Upper lobe of right lung (tissue), 1 donor: Measurements from ENCODE around the gene LDLRAD3. TPM values are rescaled to one million over a fixed set of nuclear protein-coding genes. Genes with fewer than 3 reads are reported as not detected.

ENCODE experiments used
- ATAC-seq: fragments of 200-7000 bp; cut with Tn5 transposase; one replicate; pipeline ENCODE4 v1.9.1; 2020; ENCODE audit warnings: mild to moderate bottlenecking, moderate library complexity
- DNase-seq: peaks from one replicate; pipeline ENCODE4 v3.0.0-alpha.2; 2020
- H3K27ac ChIP-seq: fragments of 200-600 bp; one replicate; pipeline ENCODE4 v1.8.0; 2022
- H3K27me3 ChIP-seq: fragments of 200-600 bp; one replicate; pipeline ENCODE4 v1.8.0; 2022; ENCODE audit warnings: mild to moderate bottlenecking
- H3K36me3 ChIP-seq: fragments of 200-600 bp; one replicate; pipeline ENCODE4 v1.8.0; 2022
- H3K4me1 ChIP-seq: fragments of 200-600 bp; one replicate; pipeline ENCODE4 v1.8.0; 2022
- H3K4me3 ChIP-seq: fragments of 200-600 bp; one replicate; pipeline ENCODE4 v1.8.0; 2022; ENCODE audit warnings: mild to moderate bottlenecking
- H3K9me3 ChIP-seq: fragments of 200-600 bp; one replicate; pipeline ENCODE4 v1.8.0; 2022
- CTCF ChIP-seq: fragments of 200-600 bp; IDR thresholded peaks from one replicate; pipeline ENCODE4 v1.8.0; 2022; ENCODE audit warnings: antibody characterized with exemption
- intact Hi-C: fragments of 100-400 bp; cut with DNase I; formaldehyde crosslinking; loops from one replicate; pipeline ENCODE4 v1.11.0; 2022
- total RNA-seq: library from RNA; stranded (reverse); fragmentation: NEBNext Ultra II Directional; extraction: Animal tissue kit (Norgen Biotek cat#: 25700); gene quantifications from one replicate; pipeline ENCODE4 v1.2.1, GENCODE V29; 2021
- donor health status: DM: no; HTN: yes; CAD: no; lungs with severe emphysema.

The LDLRAD3 gene
- total RNA-seq, 1 donor from 2014 or later: 7.9 TPM

GRCh38 chr11:36135076-36135475 is 191.2 kb downstream of the LDLRAD3 start:
- no peaks in the 10 kb centered on the region for H3K27me3 ChIP-seq
- no peak overlapping the region for H3K4me3 ChIP-seq
- no peaks in the 10 kb centered on the region for H3K9me3 ChIP-seq
- no peak overlapping the region for H3K27ac ChIP-seq
- intact Hi-C loops: no loop called here
- H3K36me3 ChIP-seq: no peaks in the 10 kb centered on the region
- no peak for DNase-seq
- H3K4me1 ChIP-seq: no peaks in the 10 kb centered on the region
- no peak for TF ChIP-seq CTCF
- ATAC-seq: no peak

GRCh38 chr11:36139767-36140166 is 195.9 kb downstream of the LDLRAD3 start:
- no peak overlapping the region for H3K27ac ChIP-seq
- H3K4me3 ChIP-seq: no peak overlapping the region
- DNase-seq: no peak
- no peaks in the 10 kb centered on the region for H3K9me3 ChIP-seq
- H3K4me1 ChIP-seq: no peaks in the 10 kb centered on the region
- intact Hi-C loops: no loop called here
- H3K36me3 ChIP-seq: no peaks in the 10 kb centered on the region
- ATAC-seq: no peak
- no peak for TF ChIP-seq CTCF
- no peaks in the 10 kb centered on the region for H3K27me3 ChIP-seq

- DNase-seq (no peak), ATAC-seq (no peak)
- no peak for TF ChIP-seq CTCF
- no peak overlapping the region for H3K4me3 ChIP-seq
- no peaks in the 10 kb centered on the region for H3K9me3 ChIP-seq
- H3K27me3 ChIP-seq: no peaks in the 10 kb centered on the region
- no peaks in the 10 kb centered on the region for H3K36me3 ChIP-seq
- H3K27ac ChIP-seq: no peak overlapping the region
- intact Hi-C loops: no loop called here
- no peaks in the 10 kb centered on the region for H3K4me1 ChIP-seq
These were observed 197.5 kb downstream of the LDLRAD3 start for GRCh38 chr11:36141196-36141953.

GRCh38 chr11:36141956-36142355 is 198.1 kb downstream of the LDLRAD3 start:
- Histone ChIP-seq H3K27me3 (no peaks in the 10 kb centered on the region), H3K4me3 (no peak overlapping the region), H3K4me1 (no peaks in the 10 kb centered on the region), H3K27ac (no peak overlapping the region), H3K36me3 (no peaks in the 10 kb centered on the region), H3K9me3 (no peaks in the 10 kb centered on the region)
- intact Hi-C loops: no loop called here
- no peak for TF ChIP-seq CTCF
- ATAC-seq: no peak
- DNase-seq: no peak

GRCh38 chr11:36142439-36142838 is 198.6 kb downstream of the LDLRAD3 start:
- Histone ChIP-seq H3K9me3 (no peaks in the 10 kb centered on the region), H3K4me1 (no peaks in the 10 kb centered on the region), H3K27me3 (no peaks in the 10 kb centered on the region), H3K27ac (no peak overlapping the region), H3K4me3 (no peak overlapping the region), H3K36me3 (no peaks in the 10 kb centered on the region)
- ATAC-seq (no peak), DNase-seq (no peak)
- no peak for TF ChIP-seq CTCF
- intact Hi-C loops: no loop called here

- no peaks in the 10 kb centered on the region for H3K4me1 ChIP-seq
- no peak for ATAC-seq
- H3K4me3 ChIP-seq: no peak overlapping the region
- H3K36me3 ChIP-seq: no peaks in the 10 kb centered on the region
- H3K27me3 ChIP-seq: no peaks in the 10 kb centered on the region
- H3K27ac ChIP-seq: no peak overlapping the region
- intact Hi-C loops: no loop called here
- no peak for DNase-seq
- TF ChIP-seq CTCF: no peak
- H3K9me3 ChIP-seq: no peaks in the 10 kb centered on the region
These were observed 199.0 kb downstream of the LDLRAD3 start for GRCh38 chr11:36142879-36143278.
